Activated CD4-positive, alpha-beta T cell treated with anti-CD3 and anti-CD28 coated beads for 24 hours (primary cell): Measurements from ENCODE around the gene ARHGAP31.

Experiments
- DNase-seq, 2 donors: peaks; one replicate each; pipeline ENCODE4 v3.0.0-alpha.2; 2020; ENCODE audit warnings: low read depth in 2 of 2

The ARHGAP31 gene

GRCh38 chr3:119378259-119378803, 84.1 kb downstream of the ARHGAP31 start:
- DNase-seq = no peak

GRCh38 chr3:119380697-119381096, 86.5 kb downstream of the ARHGAP31 start:
- no peak for DNase-seq

GRCh38 chr3:119382134-119382533, 88.0 kb downstream of the ARHGAP31 start:
- no peak for DNase-seq

- no peak for DNase-seq
These were observed 94.4 kb downstream of the ARHGAP31 start for GRCh38 chr3:119388577-119388976.

- DNase-seq = no peak
These were observed 101.8 kb downstream of the ARHGAP31 start for GRCh38 chr3:119395923-119396358.

GRCh38 chr3:119396870-119397269, 102.7 kb downstream of the ARHGAP31 start:
- DNase-seq = no peak

GRCh38 chr3:119400466-119400865, 106.3 kb downstream of the ARHGAP31 start:
- DNase-seq = no peak

GRCh38 chr3:119401069-119401468, 106.9 kb downstream of the ARHGAP31 start:
- no peak for DNase-seq

- DNase-seq = no peak
These were observed 107.6 kb downstream of the ARHGAP31 start for GRCh38 chr3:119401503-119402440.

GRCh38 chr3:119402791-119403190, 108.6 kb downstream of the ARHGAP31 start:
- no peak for DNase-seq

- DNase-seq = no peak
These were observed 109.0 kb downstream of the ARHGAP31 start for GRCh38 chr3:119403201-119403600.

GRCh38 chr3:119405315-119405714, 111.1 kb downstream of the ARHGAP31 start:
- no peak for DNase-seq

- no peak for DNase-seq
These were observed 114.2 kb downstream of the ARHGAP31 start for GRCh38 chr3:119408243-119408950.

- DNase-seq = no peak
These were observed 115.7 kb downstream of the ARHGAP31 start for GRCh38 chr3:119409844-119410243.

GRCh38 chr3:119413603-119414280, 119.6 kb downstream of the ARHGAP31 start:
- no peak for DNase-seq

GRCh38 chr3:119416873-119417272, 122.7 kb downstream of the ARHGAP31 start:
- no peak for DNase-seq

GRCh38 chr3:119417771-119418512, 123.8 kb downstream of the ARHGAP31 start:
- no peak for DNase-seq

GRCh38 chr3:119418641-119419040, 124.5 kb downstream of the ARHGAP31 start:
- no peak for DNase-seq

- no peak for DNase-seq
These were observed 126.0 kb downstream of the ARHGAP31 start for GRCh38 chr3:119420196-119420595.

- DNase-seq = no peak
These were observed 133.5 kb downstream of the ARHGAP31 start for GRCh38 chr3:119427669-119428068.

- DNase-seq = no peak
These were observed 134.4 kb downstream of the ARHGAP31 start for GRCh38 chr3:119428538-119428937.
